ENCODE data around the gene SP140L. TPM values are rescaled to one million over a fixed set of nuclear protein-coding genes. Genes with fewer than 3 reads are reported as not detected.
A peak's percentile ranks its signal among the peaks of the same experiment; 100 is the strongest.
"Not testable (repeated sequence)": the region's sequence is repeated elsewhere in the genome, so short reads cannot be mapped to it uniquely, and the experiment has no call there.

SP140L gene
- total RNA-seq, 1 donor from 2014 or later, result 32.2 TPM

- Histone ChIP-seq H3K36me3 (ENCODE audit: insufficient read depth, low read length) (peaks cover 6% of the 10 kb centered on the region), H3K9ac (ENCODE audit: low read length) (no peak overlapping the region), H3K9me3 (ENCODE audit: insufficient read depth, low read depth, low read length) (no peaks in the 10 kb centered on the region), H3K27ac (ENCODE audit: low read depth, low read length) (no peak overlapping the region), H3K79me2 (ENCODE audit: insufficient read depth, low read length) (no peaks in the 10 kb centered on the region), H3K4me3 (ENCODE audit: insufficient read depth, low read depth, low read length) (no peak overlapping the region), H3K27me3 (ENCODE audit: insufficient read depth, low read length) (no peaks in the 10 kb centered on the region), H3K4me2 (ENCODE audit: low read length) (no peak overlapping the region), H4K20me1 (ENCODE audit: insufficient read depth, low read length) (no peaks in the 10 kb centered on the region), H2AFZ (ENCODE audit: low read depth, low read length) (no peak overlapping the region), H3K4me1 (ENCODE audit: insufficient read depth, low read length) (peaks cover 11% of the 10 kb centered on the region)
- H3K27ac Mint-ChIP-seq (ENCODE audit: unreplicated experiment), result no peak overlapping the region
- H3K27me3 Mint-ChIP-seq (ENCODE audit: low read depth, unreplicated experiment), result peaks cover 8% of the 10 kb centered on the region
- TF ChIP-seq CTCF (IDR thresholded peaks at IDR 0.05; ENCODE audit: insufficient read depth, low read depth, low read length) (no peak), EZH2 (IDR thresholded peaks at IDR 0.05; ENCODE audit: insufficient read depth, low read length) (no peak)
- H3K4me1 Mint-ChIP-seq (ENCODE audit: low read depth, unreplicated experiment), result no peaks in the 10 kb centered on the region
- H3K9me3 Mint-ChIP-seq (ENCODE audit: unreplicated experiment), result peaks cover 3% of the 10 kb centered on the region
- peaks cover 39% of the 10 kb centered on the region for H3K36me3 Mint-ChIP-seq (ENCODE audit: low read depth, unreplicated experiment)
- no peak for FAIRE-seq
- DNase-seq (ENCODE audit: low read depth), result no peak
- H3K4me3 Mint-ChIP-seq (ENCODE audit: unreplicated experiment), result no peak overlapping the region
Observed at GRCh38 chr2:230405824-230406223, 78.8 kb downstream of the SP140L start.

GRCh38 chr2:230408244-230408842 is 81.3 kb downstream of the SP140L start:
- DNase-seq (ENCODE audit: low read depth) (peak; percentile 76), FAIRE-seq (no peak)
- H3K27me3 Mint-ChIP-seq (ENCODE audit: low read depth, unreplicated experiment), result peaks cover 14% of the 10 kb centered on the region
- no peak overlapping the region for H3K27ac Mint-ChIP-seq (ENCODE audit: unreplicated experiment)
- Histone ChIP-seq H3K36me3 (ENCODE audit: insufficient read depth, low read length) (peaks cover 2% of the 10 kb centered on the region), H3K4me3 (ENCODE audit: insufficient read depth, low read depth, low read length) (no peak overlapping the region), H4K20me1 (ENCODE audit: insufficient read depth, low read length) (no peaks in the 10 kb centered on the region), H3K79me2 (ENCODE audit: insufficient read depth, low read length) (no peaks in the 10 kb centered on the region), H3K9ac (ENCODE audit: low read length) (no peak overlapping the region), H3K27ac (ENCODE audit: low read depth, low read length) (peak overlapping the region; percentile 50), H3K4me1 (ENCODE audit: insufficient read depth, low read length) (peaks cover 18% of the 10 kb centered on the region), H3K9me3 (ENCODE audit: insufficient read depth, low read depth, low read length) (no peaks in the 10 kb centered on the region), H2AFZ (ENCODE audit: low read depth, low read length) (no peak overlapping the region), H3K4me2 (ENCODE audit: low read length) (peak overlapping the region; percentile 24), H3K27me3 (ENCODE audit: insufficient read depth, low read length) (no peaks in the 10 kb centered on the region)
- no peak overlapping the region for H3K4me3 Mint-ChIP-seq (ENCODE audit: unreplicated experiment)
- H3K9me3 Mint-ChIP-seq (ENCODE audit: unreplicated experiment), result peaks cover 3% of the 10 kb centered on the region
- peaks cover 6% of the 10 kb centered on the region for H3K4me1 Mint-ChIP-seq (ENCODE audit: low read depth, unreplicated experiment)
- TF ChIP-seq CTCF (IDR thresholded peaks at IDR 0.05; ENCODE audit: insufficient read depth, low read depth, low read length) (no peak), EZH2 (IDR thresholded peaks at IDR 0.05; ENCODE audit: insufficient read depth, low read length) (no peak)
- peaks cover 29% of the 10 kb centered on the region for H3K36me3 Mint-ChIP-seq (ENCODE audit: low read depth, unreplicated experiment)

GRCh38 chr2:230409316-230409715 is 82.3 kb downstream of the SP140L start:
- H3K4me3 Mint-ChIP-seq (ENCODE audit: unreplicated experiment); H3K27ac Mint-ChIP-seq (ENCODE audit: unreplicated experiment); H3K27me3 ChIP-seq (ENCODE audit: insufficient read depth, low read length); H3K27ac ChIP-seq (ENCODE audit: low read depth, low read length); H2AFZ ChIP-seq (ENCODE audit: low read depth, low read length); FAIRE-seq; H4K20me1 ChIP-seq (ENCODE audit: insufficient read depth, low read length); H3K4me2 ChIP-seq (ENCODE audit: low read length); H3K9me3 ChIP-seq (ENCODE audit: insufficient read depth, low read depth, low read length); H3K36me3 ChIP-seq (ENCODE audit: insufficient read depth, low read length); H3K4me3 ChIP-seq (ENCODE audit: insufficient read depth, low read depth, low read length); H3K4me1 Mint-ChIP-seq (ENCODE audit: low read depth, unreplicated experiment); DNase-seq (ENCODE audit: low read depth); H3K79me2 ChIP-seq (ENCODE audit: insufficient read depth, low read length); H3K9me3 Mint-ChIP-seq (ENCODE audit: unreplicated experiment); H3K9ac ChIP-seq (ENCODE audit: low read length): not testable (repeated sequence)
- H3K36me3 Mint-ChIP-seq (ENCODE audit: low read depth, unreplicated experiment), result peaks cover 21% of the 10 kb centered on the region
- H3K27me3 Mint-ChIP-seq (ENCODE audit: low read depth, unreplicated experiment), result peaks cover 16% of the 10 kb centered on the region
- H3K4me1 ChIP-seq (ENCODE audit: insufficient read depth, low read length), result peaks cover 18% of the 10 kb centered on the region
